Measurements from ENCODE around the gene FDXACB1. TPM values are rescaled to one million over a fixed set of nuclear protein-coding genes. Genes with fewer than 3 reads are reported as not detected.
A peak's percentile ranks its signal among the peaks of the same experiment; 100 is the strongest.
"Not testable (repeated sequence)": the region's sequence is repeated elsewhere in the genome, so short reads cannot be mapped to it uniquely, and the experiment has no call there.

The FDXACB1 gene
- total RNA-seq, 1 donor from 2014 or later, result 3.7 TPM

DNA sequence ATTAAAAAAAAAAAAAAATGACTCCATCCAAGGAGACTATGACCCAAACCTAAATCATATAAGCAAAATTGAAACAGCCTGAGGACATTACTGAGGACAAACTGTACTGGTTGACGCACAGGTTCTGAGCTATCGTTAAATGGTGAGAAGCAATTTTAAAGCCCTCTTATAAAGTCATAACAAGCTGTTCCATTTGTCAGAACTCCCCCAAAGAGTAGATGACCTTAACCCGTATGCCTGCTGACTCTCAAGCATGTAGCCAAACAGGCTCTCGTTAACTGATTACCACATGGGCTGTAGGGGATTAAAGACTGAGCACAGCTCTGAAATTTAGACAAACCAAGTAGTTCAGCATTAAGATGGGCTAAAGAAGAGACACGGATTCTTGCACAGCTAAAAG lies 30.4 kb upstream of the FDXACB1 start:
- DNase-seq, result no peak

- DNase-seq, result no peak
Measured at GRCh38 chr11:111908639-111909305, 29.8 kb upstream of the FDXACB1 start.

DNA sequence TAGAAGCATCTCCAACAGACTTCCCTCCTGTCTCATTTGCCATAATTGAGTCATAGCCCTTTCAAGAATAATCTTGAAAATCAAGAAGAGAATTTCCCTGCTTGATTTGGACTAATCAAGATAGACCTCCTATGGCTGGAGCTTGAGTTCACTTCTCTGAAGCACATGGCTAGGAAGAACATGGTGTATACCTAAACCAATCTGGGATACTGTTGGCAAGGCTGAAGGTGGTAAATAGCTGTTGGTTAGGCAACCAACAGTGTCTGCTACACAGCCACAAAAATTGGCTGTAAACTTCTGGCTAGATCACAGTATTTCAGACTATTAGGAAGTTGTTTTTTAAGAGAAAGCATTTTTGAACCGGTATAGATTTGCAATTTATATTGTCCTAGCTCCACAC lies 27.7 kb upstream of the FDXACB1 start:
- no peak for DNase-seq

- peak; percentile 67 for DNase-seq
Measured at GRCh38 chr11:111905411-111905810, 26.4 kb upstream of the FDXACB1 start.

- DNase-seq, result no peak
Measured at GRCh38 chr11:111886844-111887243, 7.9 kb upstream of the FDXACB1 start.

- DNase-seq, result no peak
Measured at GRCh38 chr11:111886032-111886431, 7.1 kb upstream of the FDXACB1 start.

- not testable (repeated sequence) for DNase-seq
Measured at GRCh38 chr11:111885053-111885452, 6.1 kb upstream of the FDXACB1 start.

DNA sequence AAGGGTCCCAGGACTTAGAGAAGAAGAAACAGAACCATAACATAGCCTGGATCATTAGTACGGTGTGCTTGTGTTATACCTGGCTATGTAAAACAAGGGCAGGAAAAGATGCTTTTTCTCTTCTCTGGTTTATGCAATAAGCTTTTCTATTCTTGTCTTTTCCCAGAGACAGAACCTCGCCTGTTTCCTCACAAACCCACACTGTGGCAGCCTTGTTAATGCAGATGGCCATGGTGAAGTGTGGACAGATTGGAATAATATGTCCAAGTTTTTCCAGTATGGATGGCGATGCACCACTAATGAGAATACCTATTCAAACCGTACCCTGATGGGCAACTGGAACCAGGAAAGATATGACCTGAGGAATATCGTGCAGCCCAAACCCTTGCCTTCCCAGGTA lies 3.2 kb upstream of the FDXACB1 start:
- no peak for DNase-seq

- DNase-seq, result no peak
Measured at GRCh38 chr11:111879637-111879960, 634 bp upstream of the FDXACB1 start.

DNA sequence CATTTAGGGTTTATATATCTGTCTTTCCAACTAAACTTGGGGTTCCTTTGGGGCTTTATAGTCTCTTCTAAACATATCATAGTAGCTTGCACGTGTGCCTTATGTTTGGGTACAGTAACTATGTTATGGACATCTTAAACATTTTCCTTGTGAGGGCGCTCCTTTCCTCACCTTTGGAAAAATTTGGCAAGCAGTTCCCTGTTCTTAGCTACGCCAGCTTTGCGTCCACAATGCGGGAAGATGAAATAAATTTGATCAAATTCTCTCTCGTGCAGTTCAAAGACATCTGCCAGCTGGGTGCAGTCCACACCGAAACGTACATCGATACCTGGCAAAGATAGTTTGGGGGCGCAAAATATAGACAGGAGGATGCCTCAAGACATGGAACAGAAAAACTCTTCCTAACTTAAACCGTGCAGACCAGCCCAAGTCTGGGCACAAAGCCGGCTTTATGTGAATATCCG lies 548 bp downstream of the FDXACB1 start:
- no peak for DNase-seq

DNA sequence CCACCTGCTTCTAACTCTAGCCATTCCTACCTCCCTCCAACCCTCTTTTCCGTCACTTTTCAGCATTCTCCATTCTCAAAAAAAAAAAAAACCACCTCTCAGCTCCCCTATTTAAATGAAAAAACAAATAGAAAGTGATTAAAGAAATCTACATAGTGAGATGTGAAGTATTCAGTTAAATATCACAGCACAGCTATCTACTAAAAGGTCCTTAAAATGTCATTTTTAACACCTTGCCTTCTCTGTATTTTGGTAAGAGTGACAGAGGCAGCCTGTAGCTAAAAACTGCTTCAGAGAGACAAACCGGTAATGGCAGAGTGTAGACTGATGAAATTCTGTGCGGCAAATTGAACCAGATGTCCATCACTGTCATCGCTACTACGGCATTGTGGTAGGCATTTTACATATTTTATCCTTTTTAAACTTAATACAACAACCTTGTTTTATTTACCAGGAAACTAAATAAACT lies 7.2 kb downstream of the FDXACB1 start:
- DNase-seq, result no peak

GRCh38 chr11:111870886-111871692 lies 7.9 kb downstream of the FDXACB1 start, which contains the start of gene ALG9:
ALG9 (minus strand) TSS chr11:111871581; CDS start chr11:111871482, 99 bp downstream.
- DNase-seq, result peak; percentile 91

DNA sequence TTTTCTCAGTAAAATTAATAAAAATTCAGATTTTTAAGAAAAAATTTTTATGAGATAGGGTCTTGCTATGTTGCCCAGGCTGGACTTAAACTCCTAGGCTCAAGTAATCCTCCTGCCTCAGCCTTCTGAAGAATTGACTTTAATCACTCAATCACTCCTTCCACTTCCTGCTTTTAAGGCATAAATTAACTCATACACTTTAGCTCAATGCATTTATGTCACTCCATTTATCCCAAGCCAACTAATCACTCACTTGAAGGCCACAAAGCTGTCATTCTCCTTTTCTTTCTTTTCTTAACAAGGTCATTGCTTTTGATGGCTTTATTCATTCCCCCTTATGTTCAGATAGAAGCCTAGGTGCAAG lies 8.5 kb downstream of the FDXACB1 start:
- no peak for DNase-seq

GRCh38 chr11:111870113-111870512 lies 8.9 kb downstream of the FDXACB1 start:
- DNase-seq, result peak; percentile 8

DNA sequence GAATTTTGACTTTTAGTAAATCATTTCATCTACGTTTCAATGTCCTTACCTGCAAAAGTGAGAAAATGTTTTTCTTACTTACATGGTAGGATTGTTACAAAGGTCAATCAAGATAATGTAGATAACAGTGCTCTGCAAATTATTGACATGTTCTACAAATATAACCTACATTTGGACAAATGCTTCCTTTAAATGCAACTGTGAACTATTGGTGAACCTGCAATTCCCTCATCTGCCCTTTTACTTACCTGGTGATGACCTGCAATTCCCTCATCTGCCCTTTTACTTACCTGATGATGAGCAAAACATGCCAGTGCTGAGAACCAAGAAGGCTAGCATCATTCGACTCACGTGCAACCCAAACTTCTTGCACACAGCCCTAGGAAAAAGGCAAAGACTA lies 18.7 kb downstream of the FDXACB1 start:
- no peak for DNase-seq

DNA sequence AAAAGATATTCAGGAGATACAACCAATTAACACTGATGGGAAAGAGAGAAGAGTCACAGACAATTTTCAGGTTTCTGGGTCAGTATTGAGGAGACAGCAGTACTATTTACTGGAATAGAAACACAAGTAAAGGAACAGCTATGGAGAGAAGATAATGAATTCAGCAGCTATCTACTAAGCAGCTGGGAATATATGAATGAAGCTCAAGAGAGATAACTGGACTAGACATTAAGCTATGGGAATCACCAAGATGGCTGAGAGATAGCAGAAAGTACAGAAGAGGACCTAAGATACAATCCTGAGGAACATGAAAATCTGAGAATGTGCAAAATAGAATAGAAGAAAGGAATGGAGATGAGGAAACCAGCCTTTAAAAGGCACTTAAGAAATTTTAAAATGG lies 23.5 kb downstream of the FDXACB1 start:
- no peak for DNase-seq

DNA sequence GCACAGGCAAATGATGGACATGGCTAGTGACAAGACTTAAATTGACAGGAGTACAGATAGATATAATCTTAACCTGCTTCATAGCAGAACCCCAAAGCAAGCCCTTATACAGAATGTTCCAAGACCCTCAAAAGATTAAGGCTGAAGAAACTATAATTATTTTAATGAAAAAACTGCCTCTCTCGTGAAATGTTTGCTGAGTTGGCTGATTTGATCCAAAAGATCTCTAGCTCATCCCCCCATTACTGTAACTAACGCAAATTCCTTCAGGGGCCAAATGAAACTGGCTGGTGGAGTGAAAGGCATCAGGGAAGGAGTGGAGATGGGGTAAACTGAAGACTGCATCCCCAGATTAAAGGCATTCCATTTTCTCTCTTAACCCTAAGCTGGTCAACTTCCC lies 26.9 kb downstream of the FDXACB1 start:
- DNase-seq, result no peak

GRCh38 chr11:111851636-111852035 lies 27.3 kb downstream of the FDXACB1 start:
- no peak for DNase-seq

DNA sequence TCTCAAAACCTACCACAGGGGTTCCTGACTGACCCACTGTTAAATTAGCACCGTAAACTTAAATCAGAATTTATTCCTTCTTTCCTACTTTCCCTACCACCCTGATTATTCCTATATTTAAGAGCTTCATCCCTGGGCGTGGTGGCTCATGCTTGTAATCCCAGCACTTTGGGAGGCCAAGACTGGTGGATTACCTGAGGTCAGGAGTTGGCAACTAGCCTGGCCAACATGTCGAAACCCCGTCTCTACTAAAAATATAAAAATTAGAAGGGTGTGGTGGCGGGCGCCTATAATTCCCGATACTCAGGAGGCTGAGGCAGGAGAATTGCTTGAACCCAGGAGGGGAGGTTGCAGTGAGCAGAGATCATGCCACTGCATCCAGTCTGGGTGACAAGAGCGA lies 27.9 kb downstream of the FDXACB1 start:
- no peak for DNase-seq

GRCh38 chr11:111849631-111850030 lies 29.3 kb downstream of the FDXACB1 start:
- no peak for DNase-seq

GRCh38 chr11:111846636-111847035 lies 32.3 kb downstream of the FDXACB1 start:
- DNase-seq, result no peak

DNA sequence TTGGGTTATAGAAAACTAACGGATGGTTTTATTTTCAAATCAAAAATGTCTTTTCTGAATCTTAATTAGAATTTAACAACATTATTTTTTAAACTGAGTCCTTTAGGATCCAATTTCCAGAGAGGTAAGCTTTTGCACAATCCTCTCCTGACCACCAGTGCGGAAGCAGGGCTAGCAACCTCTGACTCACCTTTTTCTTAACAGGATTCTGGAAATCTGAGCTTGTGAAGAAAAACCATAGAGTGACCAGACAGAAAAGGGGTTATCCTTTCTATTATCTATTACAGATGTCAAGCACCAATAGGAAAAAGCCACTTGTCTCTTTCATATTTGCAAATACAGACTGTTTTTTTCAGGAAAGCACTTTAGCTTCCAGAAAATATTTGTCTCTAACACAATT lies 32.9 kb downstream of the FDXACB1 start:
- DNase-seq, result no peak

- DNase-seq, result no peak
Measured at GRCh38 chr11:111845276-111846028, 33.5 kb downstream of the FDXACB1 start.

Measured in tongue (tissue), 2 donors.